ENCODE measurements around the gene DIP2C. TPM values are rescaled to one million over a fixed set of nuclear protein-coding genes. Genes with fewer than 3 reads are reported as not detected.
"Not testable (repeated sequence)": the region's sequence is repeated elsewhere in the genome, so short reads cannot be mapped to it uniquely, and the experiment has no call there.

DIP2C gene
- total RNA-seq, 1 experiment from 2014 or later: 5.3 TPM

GRCh38 chr10:600876-601659 is 88.4 kb downstream of the DIP2C start:
- no peak for DNase-seq (ENCODE audit: extremely low read depth, low read depth)

GRCh38 chr10:600234-600633 is 89.2 kb downstream of the DIP2C start:
- DNase-seq (ENCODE audit: extremely low read depth, low read depth): no peak

GRCh38 chr10:599767-600166 is 89.7 kb downstream of the DIP2C start:
- DNase-seq (ENCODE audit: extremely low read depth, low read depth): no peak

GRCh38 chr10:598415-599170 is 90.9 kb downstream of the DIP2C start:
- no peak for DNase-seq (ENCODE audit: extremely low read depth, low read depth)

GRCh38 chr10:597976-598375 is 91.5 kb downstream of the DIP2C start:
- no peak for DNase-seq (ENCODE audit: extremely low read depth, low read depth)

- DNase-seq (ENCODE audit: extremely low read depth, low read depth): no peak
Observed at GRCh38 chr10:596725-597345, 92.6 kb downstream of the DIP2C start.

GRCh38 chr10:596131-596530 is 93.3 kb downstream of the DIP2C start:
- not testable (repeated sequence) for DNase-seq (ENCODE audit: extremely low read depth, low read depth)

- DNase-seq (ENCODE audit: extremely low read depth, low read depth): no peak
Observed at GRCh38 chr10:595473-595872, 94.0 kb downstream of the DIP2C start.

GRCh38 chr10:594584-595270 is 94.7 kb downstream of the DIP2C start:
- no peak for DNase-seq (ENCODE audit: extremely low read depth, low read depth)

GRCh38 chr10:593901-594457 is 95.5 kb downstream of the DIP2C start:
- DNase-seq (ENCODE audit: extremely low read depth, low read depth): no peak

- DNase-seq (ENCODE audit: extremely low read depth, low read depth): no peak
Observed at GRCh38 chr10:593421-593820, 96.0 kb downstream of the DIP2C start.

- no peak for DNase-seq (ENCODE audit: extremely low read depth, low read depth)
Observed at GRCh38 chr10:593016-593415, 96.5 kb downstream of the DIP2C start.

- no peak for DNase-seq (ENCODE audit: extremely low read depth, low read depth)
Observed at GRCh38 chr10:591646-592045, 97.8 kb downstream of the DIP2C start.

- DNase-seq (ENCODE audit: extremely low read depth, low read depth): no peak
Observed at GRCh38 chr10:590721-591120, 98.7 kb downstream of the DIP2C start.

- no peak for DNase-seq (ENCODE audit: extremely low read depth, low read depth)
Observed at GRCh38 chr10:589961-590680, 99.3 kb downstream of the DIP2C start.

GRCh38 chr10:588246-589165 is 101.0 kb downstream of the DIP2C start:
- no peak for DNase-seq (ENCODE audit: extremely low read depth, low read depth)

- no peak for DNase-seq (ENCODE audit: extremely low read depth, low read depth)
Observed at GRCh38 chr10:586716-587115, 102.8 kb downstream of the DIP2C start.

GRCh38 chr10:586151-586550 is 103.3 kb downstream of the DIP2C start:
- DNase-seq (ENCODE audit: extremely low read depth, low read depth): no peak

GRCh38 chr10:585502-585901 is 104.0 kb downstream of the DIP2C start:
- no peak for DNase-seq (ENCODE audit: extremely low read depth, low read depth)
